ENCODE results near the gene VIM.

Gene VIM

GRCh38 chr10:17227367-17228090 lies 512 bp upstream of the VIM start (continued):
- TF ChIP-seq ELK4 (IDR thresholded peaks at IDR 0.05; ENCODE audit: borderline replicate concordance, low read depth, low read length) (no peak), OVOL3 (tag by site-specific recombination; IDR thresholded peaks at IDR 0.05) (peak; percentile 72; the same call in 1 of the 2 replicates), ZNF837 (tag by site-specific recombination; IDR thresholded peaks at IDR 0.05) (no peak), PRDM6 (tag by site-specific recombination; IDR thresholded peaks at IDR 0.05) (peak; percentile 100), ZNF350 (tag by site-specific recombination; IDR thresholded peaks at IDR 0.05) (no peak), KLF17 (tag by site-specific recombination; IDR thresholded peaks at IDR 0.05) (no peak), ZNF677 (tag by site-specific recombination; IDR thresholded peaks at IDR 0.05) (no peak), ZNF555 (tag by site-specific recombination; conservative IDR thresholded peaks at IDR 0.05) (no peak), YY1 (tag by site-specific recombination; IDR thresholded peaks at IDR 0.05) (no peak), ZNF629 (tag by site-specific recombination; IDR thresholded peaks at IDR 0.05) (peak; percentile 72), GLI2 (tag by site-specific recombination; IDR thresholded peaks at IDR 0.05; ENCODE audit: borderline replicate concordance, low read depth) (peak; percentile 60), ZBTB44 (tag by site-specific recombination; IDR thresholded peaks at IDR 0.05) (peak; percentile 72; the same call in 1 of the 2 replicates), PRDM1 (tag by site-specific recombination; IDR thresholded peaks at IDR 0.05) (no peak), ZFP69B (tag by site-specific recombination; IDR thresholded peaks at IDR 0.05) (no peak; the same call in 1 of the 2 replicates), YY2 (tag by site-specific recombination; IDR thresholded peaks at IDR 0.05) (no peak), ZNF626 (tag by site-specific recombination; IDR thresholded peaks at IDR 0.05) (no peak), ZNF654 (tag by site-specific recombination; IDR thresholded peaks at IDR 0.05; ENCODE audit: low read depth) (peak; percentile 10; the same call in 1 of the 2 replicates), ZBTB6 (tag by site-specific recombination; IDR thresholded peaks at IDR 0.05) (no peak), ZNF707 (tag by site-specific recombination; IDR thresholded peaks at IDR 0.05) (no peak), ZNF23 (tag by site-specific recombination; IDR thresholded peaks at IDR 0.05; ENCODE audit: borderline replicate concordance) (no peak), ZNF623 (tag by site-specific recombination; IDR thresholded peaks at IDR 0.05) (no peak), ZNF529 (tag by site-specific recombination; IDR thresholded peaks at IDR 0.05; ENCODE audit: insufficient replicate concordance) (no peak), ZNF404 (tag by site-specific recombination; IDR thresholded peaks at IDR 0.05) (no peak), ZNF324 (tag by site-specific recombination; IDR thresholded peaks at IDR 0.05) (no peak; the same call in 1 of the 2 replicates), ZSCAN18 (tag by site-specific recombination; IDR thresholded peaks at IDR 0.05) (no peak), ZNF341 (tag by site-specific recombination; IDR thresholded peaks at IDR 0.05; ENCODE audit: low read depth) (no peak), ZNF138 (tag by site-specific recombination; IDR thresholded peaks at IDR 0.05; ENCODE audit: borderline replicate concordance) (no peak), ZNF223 (tag by site-specific recombination; IDR thresholded peaks at IDR 0.05) (no peak), ZNF132 (tag by site-specific recombination; IDR thresholded peaks at IDR 0.05; ENCODE audit: borderline replicate concordance) (no peak), CTCF (tag by site-specific recombination; IDR thresholded peaks at IDR 0.05) (no peak), ZNF423 (tag by site-specific recombination; IDR thresholded peaks at IDR 0.05) (no peak)

Data from HEK293 (cell line).